Hepatocyte (in vitro differentiated cells): Measurements from ENCODE around the gene TTLL10.

ENCODE experiments used
- EZH2phosphoT487 ChIP-seq: fragments of 200-600 bp; sonication (generic); IDR thresholded peaks from one replicate; pipeline ENCODE4 v1.6.1; 2018; ENCODE audit warnings: antibody characterized with exemption, mild to moderate bottlenecking, low read depth, moderate library complexity; ENCODE audit not compliant: unreplicated experiment, severe bottlenecking
- TF ChIP-seq, protein P1 (sequence below): fragments of 200-600 bp; sonication (generic); IDR thresholded peaks from 2 replicates; pipeline ENCODE4 v1.5.1; 2016; ENCODE audit warnings: antibody characterized with exemption, mild to moderate bottlenecking; ENCODE audit not compliant: poor library complexity

DNA sequence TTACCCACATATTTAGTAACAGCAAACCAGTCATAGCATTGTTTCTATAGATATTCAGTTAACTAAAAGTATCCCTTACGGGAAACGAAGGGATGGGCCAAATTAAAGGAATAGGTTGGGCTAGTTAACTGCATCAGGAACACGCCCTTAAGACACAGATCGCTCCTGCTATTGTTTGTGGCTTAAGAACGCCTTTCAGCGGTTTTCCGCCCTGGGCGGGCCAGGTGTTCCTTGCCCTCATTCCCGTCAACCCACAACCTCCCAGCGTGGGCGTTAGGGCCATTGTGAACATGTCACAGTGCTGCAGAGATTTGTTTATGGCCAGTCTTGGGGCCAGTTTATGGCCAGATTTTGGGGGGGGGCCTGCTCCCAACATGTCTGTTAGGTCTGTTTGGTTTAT, 18.1 kb downstream of the TTLL10 start:
- no peak for TF ChIP-seq EZH2phosphoT487
- TF ChIP-seq, protein P1, sequence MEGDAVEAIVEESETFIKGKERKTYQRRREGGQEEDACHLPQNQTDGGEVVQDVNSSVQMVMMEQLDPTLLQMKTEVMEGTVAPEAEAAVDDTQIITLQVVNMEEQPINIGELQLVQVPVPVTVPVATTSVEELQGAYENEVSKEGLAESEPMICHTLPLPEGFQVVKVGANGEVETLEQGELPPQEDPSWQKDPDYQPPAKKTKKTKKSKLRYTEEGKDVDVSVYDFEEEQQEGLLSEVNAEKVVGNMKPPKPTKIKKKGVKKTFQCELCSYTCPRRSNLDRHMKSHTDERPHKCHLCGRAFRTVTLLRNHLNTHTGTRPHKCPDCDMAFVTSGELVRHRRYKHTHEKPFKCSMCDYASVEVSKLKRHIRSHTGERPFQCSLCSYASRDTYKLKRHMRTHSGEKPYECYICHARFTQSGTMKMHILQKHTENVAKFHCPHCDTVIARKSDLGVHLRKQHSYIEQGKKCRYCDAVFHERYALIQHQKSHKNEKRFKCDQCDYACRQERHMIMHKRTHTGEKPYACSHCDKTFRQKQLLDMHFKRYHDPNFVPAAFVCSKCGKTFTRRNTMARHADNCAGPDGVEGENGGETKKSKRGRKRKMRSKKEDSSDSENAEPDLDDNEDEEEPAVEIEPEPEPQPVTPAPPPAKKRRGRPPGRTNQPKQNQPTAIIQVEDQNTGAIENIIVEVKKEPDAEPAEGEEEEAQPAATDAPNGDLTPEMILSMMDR = no peak
